ENCODE measurements around the gene DAPK1. TPM values are rescaled to one million over a fixed set of nuclear protein-coding genes. Genes with fewer than 3 reads are reported as not detected.

Gene DAPK1
- total and polyA plus RNA-seq, 2 donors (not counting 3 experiments of a cell fraction or from before 2014, with no cell fraction given) = 58.9 to 119 TPM

DNA sequence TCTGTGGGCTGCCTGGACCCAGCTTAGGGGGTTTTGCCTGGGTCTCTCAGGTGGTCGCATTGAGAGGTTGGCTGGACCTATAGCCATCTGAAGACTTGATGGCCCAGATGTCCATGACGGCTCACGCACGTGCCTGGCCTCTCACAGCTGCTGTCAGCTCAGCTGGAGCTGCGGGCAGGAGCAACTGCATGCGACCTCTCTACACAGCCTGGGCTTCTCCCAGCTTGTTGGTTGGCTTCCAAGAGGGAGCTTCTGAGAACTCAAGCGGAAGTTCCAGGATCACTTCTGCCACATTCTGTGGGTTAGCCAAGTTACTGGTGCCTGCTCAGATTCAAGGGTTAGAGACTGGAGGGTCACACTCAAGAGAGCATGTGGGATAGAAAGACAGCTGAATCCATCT is 99.2 kb downstream of the DAPK1 start:
- TF ChIP-seq GATA2 (IDR thresholded peaks at IDR 0.05; ENCODE audit: insufficient read depth, insufficient read length, low read depth, low read length) (no peak), POLR2AphosphoS5 (IDR thresholded peaks at IDR 0.05; ENCODE audit: insufficient read depth, low read depth, low read length) (no peak), MYC (IDR thresholded peaks at IDR 0.05; ENCODE audit: low read depth, low read length) (no peak), JUN (IDR thresholded peaks at IDR 0.05; ENCODE audit: borderline replicate concordance, insufficient read depth, insufficient read length, low read depth) (no peak), POLR2A (IDR thresholded peaks at IDR 0.05; ENCODE audit: low read depth, low read length) (no peak), CTCF (IDR thresholded peaks at IDR 0.05; ENCODE audit: extremely low read depth in 1 of 2, insufficient read depth in 1 of 2, low read depth in 1 of 2, low read length in 2 of 2) (no peak), FOS (IDR thresholded peaks at IDR 0.05; ENCODE audit: borderline replicate concordance, insufficient read depth, low read length) (no peak), MAX (IDR thresholded peaks at IDR 0.05; ENCODE audit: insufficient read depth, insufficient read length) (no peak), EZH2 (IDR thresholded peaks at IDR 0.05; ENCODE audit: borderline replicate concordance, low read depth, low read length, severe bottlenecking) (no peak)
- Histone ChIP-seq H3K79me2 (ENCODE audit: control insufficient read depth, insufficient read depth, low read length) (no peaks in the 10 kb centered on the region), H3K4me3 (replicated peaks in 1 of 3; ENCODE audit: insufficient read depth in 1 of 3, low read depth in 1 of 3, low read length in 3 of 3) (no peak overlapping the region), H3K9ac (replicated peaks; ENCODE audit: extremely low read depth, insufficient read depth, low read length) (no peak overlapping the region), H3K27ac (ENCODE audit: insufficient read depth, low read depth, low read length) (no peak overlapping the region), H4K20me1 (replicated peaks; ENCODE audit: control insufficient read depth, extremely low read depth, insufficient read depth, low read length) (no peaks in the 10 kb centered on the region), H3K9me3 (replicated peaks; ENCODE audit: control insufficient read depth, insufficient read depth, low read length) (no peaks in the 10 kb centered on the region), H3K9me1 (replicated peaks; ENCODE audit: control insufficient read depth, extremely low read depth, insufficient read depth, low read length) (no peaks in the 10 kb centered on the region), H3K27me3 (ENCODE audit: control insufficient read depth in 2 of 2, insufficient read depth in 2 of 2, low read length in 2 of 2) (no peaks in the 10 kb centered on the region), H2AFZ (ENCODE audit: low read depth, low read length) (no peak overlapping the region), H3K4me1 (ENCODE audit: control insufficient read depth, extremely low read depth, insufficient read depth, low read length) (peaks cover 24% of the 10 kb centered on the region), H3K36me3 (ENCODE audit: control insufficient read depth in 2 of 2, extremely low read depth in 1 of 2, insufficient read depth in 2 of 2, low read length in 2 of 2) (no peaks in the 10 kb centered on the region), H3K4me2 (ENCODE audit: insufficient read depth, low read length) (no peak overlapping the region)
- intact Hi-C loops (cut with micrococcal nuclease) (no loop called here), dilution Hi-C loops (cut with MboI; ENCODE audit: extremely low pct_ligation_motif_present, low sequenced_read_pairs) (no loop called here)
- FAIRE-seq = no peak
- DNase-seq (ENCODE audit: low read depth, low spot score) = no peak
- POLR2A ChIA-PET = no interaction called here
- BruUV-seq (replicated peaks) = no TSS peak
- CTCF ChIA-PET = interaction anchor here (1.6 kb wide), 1 partner anchor 26 kb away, joined by 8 read pairs; no protein-coding TSS in a partner anchor
